Subcutaneous preadipocyte (primary cell): Measurements from ENCODE around the gene ELAC2. TPM values are rescaled to one million over a fixed set of nuclear protein-coding genes. Genes with fewer than 3 reads are reported as not detected.

Source experiments
- total RNA-seq: library from RNA; depleted of rRNA; stranded (reverse); fragments of >200 nt; gene quantifications from 2 replicates; pipeline ENCODE4 v1.2.3, GENCODE V29; 2012

ELAC2 gene, protein sequence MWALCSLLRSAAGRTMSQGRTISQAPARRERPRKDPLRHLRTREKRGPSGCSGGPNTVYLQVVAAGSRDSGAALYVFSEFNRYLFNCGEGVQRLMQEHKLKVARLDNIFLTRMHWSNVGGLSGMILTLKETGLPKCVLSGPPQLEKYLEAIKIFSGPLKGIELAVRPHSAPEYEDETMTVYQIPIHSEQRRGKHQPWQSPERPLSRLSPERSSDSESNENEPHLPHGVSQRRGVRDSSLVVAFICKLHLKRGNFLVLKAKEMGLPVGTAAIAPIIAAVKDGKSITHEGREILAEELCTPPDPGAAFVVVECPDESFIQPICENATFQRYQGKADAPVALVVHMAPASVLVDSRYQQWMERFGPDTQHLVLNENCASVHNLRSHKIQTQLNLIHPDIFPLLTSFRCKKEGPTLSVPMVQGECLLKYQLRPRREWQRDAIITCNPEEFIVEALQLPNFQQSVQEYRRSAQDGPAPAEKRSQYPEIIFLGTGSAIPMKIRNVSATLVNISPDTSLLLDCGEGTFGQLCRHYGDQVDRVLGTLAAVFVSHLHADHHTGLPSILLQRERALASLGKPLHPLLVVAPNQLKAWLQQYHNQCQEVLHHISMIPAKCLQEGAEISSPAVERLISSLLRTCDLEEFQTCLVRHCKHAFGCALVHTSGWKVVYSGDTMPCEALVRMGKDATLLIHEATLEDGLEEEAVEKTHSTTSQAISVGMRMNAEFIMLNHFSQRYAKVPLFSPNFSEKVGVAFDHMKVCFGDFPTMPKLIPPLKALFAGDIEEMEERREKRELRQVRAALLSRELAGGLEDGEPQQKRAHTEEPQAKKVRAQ
- 72.8 and 80.2 TPM in 2 replicates for total RNA-seq

DNA sequence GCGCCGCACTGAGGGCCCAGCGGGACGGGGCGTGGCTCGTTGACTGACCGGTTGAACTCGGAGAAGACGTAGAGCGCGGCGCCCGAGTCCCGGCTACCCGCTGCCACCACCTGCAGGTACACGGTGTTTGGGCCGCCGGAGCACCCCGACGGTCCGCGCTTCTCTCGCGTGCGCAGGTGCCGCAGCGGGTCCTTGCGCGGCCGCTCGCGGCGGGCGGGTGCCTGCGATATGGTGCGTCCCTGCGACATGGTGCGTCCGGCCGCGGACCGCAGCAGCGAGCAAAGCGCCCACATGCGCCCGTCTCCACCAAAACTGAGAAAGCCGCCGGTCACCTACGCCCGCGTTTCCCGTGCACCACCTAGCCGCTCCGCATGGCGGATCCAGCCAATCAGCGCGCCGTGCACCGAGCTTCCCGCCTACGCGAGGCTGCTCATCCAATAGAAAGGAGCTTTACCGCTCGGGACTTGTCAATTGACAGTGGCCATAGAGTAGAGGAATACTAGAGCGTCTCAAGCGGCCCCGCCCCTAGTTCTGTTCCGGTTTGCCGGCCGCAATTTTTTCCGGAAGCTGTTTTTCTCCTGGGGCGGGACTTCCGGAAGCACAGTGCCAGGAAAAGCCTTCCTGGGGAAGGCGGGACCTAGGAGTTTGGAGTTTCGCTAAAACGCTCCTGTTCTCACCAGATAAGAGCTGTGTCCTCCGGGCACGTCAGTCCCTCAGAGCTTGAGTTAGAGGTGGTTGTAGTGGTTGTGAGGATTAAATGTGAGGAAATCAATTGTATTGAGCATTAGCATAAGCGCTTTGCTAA, at the start of gene ELAC2:
ELAC2 (minus strand) TSS at position 373 of the 805 bp plus-strand sequence; CDS start at position 293, 80 bp downstream.

Other genes with a start within 250 kb of the ELAC2 start
- gene ARHGAP44, start 228.5 kb downstream of the ELAC2 start, total RNA-seq, result 2.0 and 2.9 TPM in 2 replicates